WTC11 (cell line): Measurements from ENCODE around the gene AKT1S1. TPM values are rescaled to one million over a fixed set of nuclear protein-coding genes. Genes with fewer than 3 reads are reported as not detected.

ENCODE experiments used
- CREB1 ChIP-seq: sonication (generic); formaldehyde crosslinking; IDR thresholded peaks from 2 replicates; pipeline ENCODE4 v1.8.0; 2023; ENCODE audit warnings: mild to moderate bottlenecking, missing genetic modification reagents
- KAT7 ChIP-seq: sonication (generic); formaldehyde crosslinking; IDR thresholded peaks from 2 replicates; pipeline ENCODE4 v1.8.1; 2023; ENCODE audit warnings: missing genetic modification reagents, mild to moderate bottlenecking, borderline replicate concordance
- MYBL2 ChIP-seq: sonication (generic); formaldehyde crosslinking; IDR thresholded peaks from 2 replicates; pipeline ENCODE4 v1.8.1; 2023; ENCODE audit warnings: mild to moderate bottlenecking, moderate library complexity, missing genetic modification reagents
- NFE2L1 ChIP-seq: sonication (generic); formaldehyde crosslinking; IDR thresholded peaks from 2 replicates; pipeline ENCODE4 v1.8.1; 2023; ENCODE audit warnings: missing genetic modification reagents
- SOX15 ChIP-seq: fragments of 250-450 bp; sonication (Bioruptor Pico); IDR thresholded peaks from 2 replicates; pipeline ENCODE4 v1.9.0; 2021; ENCODE audit warnings: mild to moderate bottlenecking
- TCF7 ChIP-seq: sonication (generic); formaldehyde crosslinking; IDR thresholded peaks from 2 replicates; pipeline ENCODE4 v1.8.0; 2022; ENCODE audit warnings: mild to moderate bottlenecking, low read depth, missing genetic modification reagents, moderate library complexity
- ZNF138 ChIP-seq: sonication (generic); formaldehyde crosslinking; conservative IDR thresholded peaks from 2 replicates; pipeline ENCODE4 v1.8.1; 2022; ENCODE audit warnings: mild to moderate bottlenecking, moderate library complexity, missing genetic modification reagents
- ZNF396 ChIP-seq: fragments of 250-450 bp; sonication (Bioruptor Pico); IDR thresholded peaks from 2 replicates; pipeline ENCODE4 v1.8.0; 2021; ENCODE audit warnings: mild to moderate bottlenecking, moderate library complexity, borderline replicate concordance
- total RNA-seq: library from RNA; stranded (reverse); gene quantifications from 3 replicates; pipeline ENCODE4 v1.2.3, GENCODE V29; 2021
- TF ChIP-seq, protein P1 (sequence below): sonication (generic); formaldehyde crosslinking; IDR thresholded peaks from 2 replicates; pipeline ENCODE4 v1.8.0; 2022; ENCODE audit warnings: mild to moderate bottlenecking, missing genetic modification reagents
- TF ChIP-seq, protein P2 (sequence below): fragments of 250-450 bp; sonication (Bioruptor Pico); conservative IDR thresholded peaks from 2 replicates; pipeline ENCODE4 v1.9.0; 2021; ENCODE audit warnings: mild to moderate bottlenecking
- TF ChIP-seq, protein P3 (sequence below): sonication (generic); formaldehyde crosslinking; IDR thresholded peaks from 2 replicates; pipeline ENCODE4 v1.8.1; 2023; ENCODE audit warnings: mild to moderate bottlenecking, missing genetic modification reagents, borderline replicate concordance
- TF ChIP-seq, protein P4 (sequence below): sonication (generic); formaldehyde crosslinking; IDR thresholded peaks from 2 replicates; pipeline ENCODE4 v1.8.0; 2022; ENCODE audit warnings: mild to moderate bottlenecking, missing genetic modification reagents
- TF ChIP-seq, protein P5 (sequence below): sonication (generic); formaldehyde crosslinking; IDR thresholded peaks from 2 replicates; pipeline ENCODE4 v1.8.1; 2023; ENCODE audit warnings: mild to moderate bottlenecking, moderate library complexity, missing genetic modification reagents
- TF ChIP-seq, protein P6 (sequence below): fragments of 250-450 bp; sonication (Bioruptor Pico); IDR thresholded peaks from 2 replicates; pipeline ENCODE4 v1.9.0; 2021; ENCODE audit warnings: mild to moderate bottlenecking

Gene AKT1S1
- total RNA-seq, 1 experiment from 2014 or later, result 47.8 TPM

DNA sequence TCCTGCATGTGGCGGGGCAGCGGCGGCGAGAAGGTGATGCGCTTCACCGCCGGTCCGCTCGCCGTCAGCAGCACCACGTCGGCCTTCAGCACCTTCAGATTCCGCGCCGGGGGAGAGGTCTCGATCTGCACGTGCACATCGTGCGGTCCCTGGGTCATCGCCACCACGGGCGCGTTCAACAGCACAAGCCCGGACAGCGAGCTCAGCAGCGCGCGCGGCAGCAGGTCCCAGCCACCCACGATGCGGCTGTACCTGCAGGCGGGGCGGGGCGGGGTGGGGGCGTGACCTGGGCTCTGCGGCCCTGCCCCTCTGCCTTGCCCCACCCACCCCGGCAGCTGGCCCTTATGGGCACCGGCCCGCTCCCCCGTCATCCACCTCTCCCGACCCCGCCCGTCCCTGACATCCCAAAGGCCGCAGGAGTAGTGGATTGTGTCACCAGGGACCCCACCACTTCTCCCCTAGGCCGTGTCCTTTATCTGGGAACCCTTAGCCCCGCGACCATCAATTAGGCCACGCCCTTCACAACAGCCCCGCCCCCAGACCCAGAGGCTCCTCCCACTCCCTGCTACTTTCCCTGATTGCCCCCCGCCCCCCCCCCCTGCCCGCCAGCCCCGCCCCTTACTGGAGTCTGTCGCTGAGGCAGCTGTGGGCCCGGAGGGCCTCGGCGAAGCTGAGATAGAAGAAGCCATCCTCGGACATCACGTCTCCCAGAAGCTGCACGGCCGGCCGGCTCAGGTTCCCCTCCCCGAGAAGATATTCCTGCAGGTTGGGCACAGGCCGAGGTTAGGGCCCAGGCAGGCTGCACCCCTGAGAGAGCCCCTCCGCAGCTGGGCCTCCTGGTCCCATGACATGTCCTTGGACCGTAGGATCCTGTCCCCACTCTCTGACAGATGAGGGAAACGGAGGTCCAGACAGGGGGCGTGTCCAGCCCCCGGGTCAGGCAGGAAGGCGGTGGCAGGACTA is 13.5 kb upstream of the AKT1S1 start (continued):
- TF ChIP-seq CREB1 (CRISPR knock-in tag) (no peak; the same call in 1 of the 2 replicates), ZNF138 (CRISPR knock-in tag) (no peak; the same call in 1 of the 2 replicates), MYBL2 (peak; percentile 93; the same call in 1 of the 2 replicates), TCF7 (CRISPR knock-in tag) (peak; percentile 12; the same call in 1 of the 2 replicates), KAT7 (peak; percentile 76; the same call in 1 of the 2 replicates), SOX15 (no peak), ZNF396 (CRISPR knock-in tag) (no peak), NFE2L1 (peak; percentile 14)
- TF ChIP-seq, protein P1, sequence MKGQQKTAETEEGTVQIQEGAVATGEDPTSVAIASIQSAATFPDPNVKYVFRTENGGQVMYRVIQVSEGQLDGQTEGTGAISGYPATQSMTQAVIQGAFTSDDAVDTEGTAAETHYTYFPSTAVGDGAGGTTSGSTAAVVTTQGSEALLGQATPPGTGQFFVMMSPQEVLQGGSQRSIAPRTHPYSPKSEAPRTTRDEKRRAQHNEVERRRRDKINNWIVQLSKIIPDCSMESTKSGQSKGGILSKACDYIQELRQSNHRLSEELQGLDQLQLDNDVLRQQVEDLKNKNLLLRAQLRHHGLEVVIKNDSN (CRISPR knock-in tag), result peak; percentile 67; the same call in 1 of the 2 replicates
- TF ChIP-seq, protein P2, sequence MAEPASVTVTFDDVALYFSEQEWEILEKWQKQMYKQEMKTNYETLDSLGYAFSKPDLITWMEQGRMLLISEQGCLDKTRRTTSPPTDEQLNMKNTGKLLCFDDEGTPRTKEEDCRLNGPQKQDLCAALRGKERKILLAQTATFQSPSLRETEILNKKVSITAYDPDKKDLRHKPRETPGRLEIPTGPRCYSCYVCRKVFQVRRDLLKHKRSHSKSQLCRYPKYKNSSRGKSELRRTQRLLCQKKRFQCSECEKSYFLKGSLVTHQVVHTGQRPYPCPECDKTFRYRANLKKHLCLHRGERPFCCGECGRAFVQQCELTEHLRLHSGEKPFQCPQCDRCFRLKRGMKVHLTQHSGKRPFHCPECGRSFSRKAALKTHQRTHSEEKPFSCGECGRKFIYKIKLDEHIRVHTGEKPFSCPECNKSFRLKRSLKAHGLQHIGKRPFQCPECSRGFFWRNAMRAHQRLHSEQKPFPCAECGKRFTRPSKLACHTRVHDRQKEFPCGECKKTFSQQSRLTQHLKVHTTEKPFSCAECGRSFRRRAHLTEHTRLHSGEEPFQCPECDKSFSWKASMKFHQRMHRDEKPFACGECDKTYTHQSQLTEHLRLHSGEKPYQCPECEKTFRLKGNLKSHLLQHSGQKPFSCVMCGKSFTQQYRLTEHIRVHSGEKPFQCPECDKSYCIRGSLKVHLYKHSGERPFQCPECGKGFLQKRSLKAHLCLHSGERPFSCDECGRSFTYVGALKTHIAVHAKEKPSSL (CRISPR knock-in tag), result no peak
- TF ChIP-seq, protein P3, sequence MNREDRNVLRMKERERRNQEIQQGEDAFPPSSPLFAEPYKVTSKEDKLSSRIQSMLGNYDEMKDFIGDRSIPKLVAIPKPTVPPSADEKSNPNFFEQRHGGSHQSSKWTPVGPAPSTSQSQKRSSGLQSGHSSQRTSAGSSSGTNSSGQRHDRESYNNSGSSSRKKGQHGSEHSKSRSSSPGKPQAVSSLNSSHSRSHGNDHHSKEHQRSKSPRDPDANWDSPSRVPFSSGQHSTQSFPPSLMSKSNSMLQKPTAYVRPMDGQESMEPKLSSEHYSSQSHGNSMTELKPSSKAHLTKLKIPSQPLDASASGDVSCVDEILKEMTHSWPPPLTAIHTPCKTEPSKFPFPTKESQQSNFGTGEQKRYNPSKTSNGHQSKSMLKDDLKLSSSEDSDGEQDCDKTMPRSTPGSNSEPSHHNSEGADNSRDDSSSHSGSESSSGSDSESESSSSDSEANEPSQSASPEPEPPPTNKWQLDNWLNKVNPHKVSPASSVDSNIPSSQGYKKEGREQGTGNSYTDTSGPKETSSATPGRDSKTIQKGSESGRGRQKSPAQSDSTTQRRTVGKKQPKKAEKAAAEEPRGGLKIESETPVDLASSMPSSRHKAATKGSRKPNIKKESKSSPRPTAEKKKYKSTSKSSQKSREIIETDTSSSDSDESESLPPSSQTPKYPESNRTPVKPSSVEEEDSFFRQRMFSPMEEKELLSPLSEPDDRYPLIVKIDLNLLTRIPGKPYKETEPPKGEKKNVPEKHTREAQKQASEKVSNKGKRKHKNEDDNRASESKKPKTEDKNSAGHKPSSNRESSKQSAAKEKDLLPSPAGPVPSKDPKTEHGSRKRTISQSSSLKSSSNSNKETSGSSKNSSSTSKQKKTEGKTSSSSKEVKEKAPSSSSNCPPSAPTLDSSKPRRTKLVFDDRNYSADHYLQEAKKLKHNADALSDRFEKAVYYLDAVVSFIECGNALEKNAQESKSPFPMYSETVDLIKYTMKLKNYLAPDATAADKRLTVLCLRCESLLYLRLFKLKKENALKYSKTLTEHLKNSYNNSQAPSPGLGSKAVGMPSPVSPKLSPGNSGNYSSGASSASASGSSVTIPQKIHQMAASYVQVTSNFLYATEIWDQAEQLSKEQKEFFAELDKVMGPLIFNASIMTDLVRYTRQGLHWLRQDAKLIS, result peak; percentile 17; the same call in 1 of the 2 replicates
- TF ChIP-seq, protein P4, sequence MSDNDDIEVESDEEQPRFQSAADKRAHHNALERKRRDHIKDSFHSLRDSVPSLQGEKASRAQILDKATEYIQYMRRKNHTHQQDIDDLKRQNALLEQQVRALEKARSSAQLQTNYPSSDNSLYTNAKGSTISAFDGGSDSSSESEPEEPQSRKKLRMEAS (CRISPR knock-in tag), result peak; percentile 97
- TF ChIP-seq, protein P5, sequence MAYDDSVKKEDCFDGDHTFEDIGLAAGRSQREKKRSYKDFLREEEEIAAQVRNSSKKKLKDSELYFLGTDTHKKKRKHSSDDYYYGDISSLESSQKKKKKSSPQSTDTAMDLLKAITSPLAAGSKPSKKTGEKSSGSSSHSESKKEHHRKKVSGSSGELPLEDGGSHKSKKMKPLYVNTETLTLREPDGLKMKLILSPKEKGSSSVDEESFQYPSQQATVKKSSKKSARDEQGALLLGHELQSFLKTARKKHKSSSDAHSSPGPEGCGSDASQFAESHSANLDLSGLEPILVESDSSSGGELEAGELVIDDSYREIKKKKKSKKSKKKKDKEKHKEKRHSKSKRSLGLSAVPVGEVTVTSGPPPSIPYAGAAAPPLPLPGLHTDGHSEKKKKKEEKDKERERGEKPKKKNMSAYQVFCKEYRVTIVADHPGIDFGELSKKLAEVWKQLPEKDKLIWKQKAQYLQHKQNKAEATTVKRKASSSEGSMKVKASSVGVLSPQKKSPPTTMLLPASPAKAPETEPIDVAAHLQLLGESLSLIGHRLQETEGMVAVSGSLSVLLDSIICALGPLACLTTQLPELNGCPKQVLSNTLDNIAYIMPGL (CRISPR knock-in tag), result peak; percentile 88; the same call in 1 of the 2 replicates
- TF ChIP-seq, protein P6, sequence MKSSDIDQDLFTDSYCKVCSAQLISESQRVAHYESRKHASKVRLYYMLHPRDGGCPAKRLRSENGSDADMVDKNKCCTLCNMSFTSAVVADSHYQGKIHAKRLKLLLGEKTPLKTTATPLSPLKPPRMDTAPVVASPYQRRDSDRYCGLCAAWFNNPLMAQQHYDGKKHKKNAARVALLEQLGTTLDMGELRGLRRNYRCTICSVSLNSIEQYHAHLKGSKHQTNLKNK (CRISPR knock-in tag), result no peak
